HG03469 (cell line): ENCODE data around the gene CCDC66.
"Not testable (repeated sequence)": the region's sequence is repeated elsewhere in the genome, so short reads cannot be mapped to it uniquely, and the experiment has no call there.

ENCODE experiments used
- ATAC-seq: cut with Tn5 transposase; IDR thresholded peaks from one replicate; pipeline ENCODE4 v1.9.1; 2021; ENCODE audit warnings: mild to moderate bottlenecking, moderate library complexity, moderate number of reproducible peaks; ENCODE audit not compliant: unreplicated experiment

Gene CCDC66

DNA sequence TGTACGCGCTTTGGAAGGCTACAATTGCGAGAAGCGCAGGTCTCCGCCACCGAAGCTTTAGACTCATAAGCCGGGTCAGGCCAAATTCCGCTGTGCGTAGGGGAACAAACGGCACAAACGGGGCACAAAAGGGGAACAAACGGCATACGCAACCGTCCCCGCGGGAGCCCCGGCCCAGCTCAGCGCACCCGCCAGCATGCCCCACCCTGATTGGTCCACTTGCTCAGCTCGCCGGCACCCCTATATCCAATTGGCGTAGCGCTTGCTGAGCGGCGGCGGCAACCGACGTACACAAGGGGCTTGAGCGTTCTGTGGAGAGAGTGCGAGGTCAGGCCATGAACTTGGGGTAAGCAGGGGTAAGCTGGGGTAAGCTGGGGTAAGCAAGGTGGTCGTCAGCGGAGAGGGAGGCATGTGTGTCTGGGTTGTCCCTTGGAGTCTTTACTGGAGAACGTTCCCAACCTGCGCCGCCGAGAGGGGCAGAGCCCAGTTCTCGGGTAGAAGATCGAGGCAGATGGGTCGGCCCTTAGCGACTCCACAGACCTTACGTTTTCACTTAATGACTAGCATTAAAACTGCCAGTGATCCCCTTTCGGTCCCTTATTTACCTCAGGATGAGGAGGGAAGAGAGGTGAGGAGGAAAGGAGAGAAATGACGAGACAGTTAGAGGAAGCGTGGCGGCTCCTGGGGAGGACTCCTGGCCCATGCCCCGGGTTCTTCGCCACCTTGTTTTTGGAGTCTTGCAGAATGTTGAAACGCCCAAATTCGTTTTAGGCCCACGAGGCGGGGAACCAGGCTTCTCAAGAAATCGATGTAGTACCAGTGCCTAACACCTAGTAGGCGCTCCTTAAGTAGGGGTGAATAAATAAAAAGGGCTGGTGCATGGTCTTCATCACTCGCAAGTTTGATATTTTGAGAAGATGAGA lies at the start of gene CCDC66:
TSS of gene CCDC66 (plus strand) at position 268 of the 923 bp plus-strand sequence. CDS start at position 336, 68 bp downstream.
- peak; percentile 99 for ATAC-seq

DNA sequence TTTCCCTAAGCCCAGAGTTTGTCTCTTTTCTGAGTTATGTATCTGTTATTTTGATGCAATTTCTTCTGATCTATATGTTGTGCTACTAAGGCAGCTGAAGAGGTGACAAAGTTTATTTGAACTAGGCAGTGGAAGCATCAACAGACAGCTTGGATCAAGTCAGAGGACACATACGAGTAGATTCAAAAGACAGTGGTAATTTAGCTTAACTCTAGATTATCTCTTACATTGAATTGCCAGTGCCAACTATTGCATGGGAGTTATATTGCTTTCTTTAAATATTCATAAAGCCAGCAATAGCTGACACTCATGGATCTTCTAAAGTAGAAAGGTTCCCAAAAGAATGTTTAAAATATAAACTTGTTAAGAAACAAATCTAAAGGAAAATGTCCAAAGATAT lies 37.3 kb upstream of the CCDC66 start:
- ATAC-seq = no peak

DNA sequence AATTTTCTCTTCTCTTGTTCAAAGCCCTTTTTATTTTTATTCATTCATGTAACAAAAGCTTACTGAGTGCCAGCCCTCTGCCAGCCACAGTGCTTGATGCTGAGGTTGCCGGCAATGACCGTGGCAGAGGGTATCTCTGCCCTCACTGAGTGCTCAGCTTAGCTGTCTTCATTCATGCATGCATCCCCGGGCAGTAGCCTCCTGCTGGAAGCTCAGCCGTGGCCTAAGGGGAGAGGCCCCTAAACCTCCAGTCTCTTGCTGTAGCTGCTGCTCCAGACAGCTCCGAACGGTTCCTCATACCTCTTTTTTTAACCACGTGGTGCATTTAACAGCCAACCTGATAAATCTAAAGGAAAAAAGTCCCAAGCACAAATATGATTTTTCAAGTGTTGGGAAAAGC lies 34.6 kb upstream of the CCDC66 start:
- ATAC-seq = no peak

DNA sequence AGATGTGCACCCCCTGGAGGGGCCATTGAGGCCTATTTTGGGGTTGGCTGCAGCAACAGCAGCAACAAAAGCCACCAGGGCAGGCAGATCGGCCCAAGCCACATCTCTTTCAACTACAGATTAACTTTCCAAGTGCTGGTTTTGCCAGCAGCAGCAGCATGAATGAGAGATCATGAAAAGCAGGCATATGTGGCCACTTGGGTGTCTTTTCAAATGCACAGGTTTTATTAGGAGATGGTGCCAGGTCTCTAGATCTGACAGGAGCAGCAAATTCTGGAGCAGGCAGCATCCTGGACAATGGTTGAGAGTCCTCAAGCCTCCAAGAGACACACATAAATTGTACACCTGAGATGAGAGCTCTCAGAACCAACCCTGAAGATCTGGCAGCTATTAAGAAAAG lies 31.7 kb upstream of the CCDC66 start:
- no peak for ATAC-seq

- no peak for ATAC-seq
Measured at GRCh38 chr3:56536735-56537134, 20.2 kb upstream of the CCDC66 start.

GRCh38 chr3:56547486-56547885 lies 9.5 kb upstream of the CCDC66 start:
- ATAC-seq = no peak

DNA sequence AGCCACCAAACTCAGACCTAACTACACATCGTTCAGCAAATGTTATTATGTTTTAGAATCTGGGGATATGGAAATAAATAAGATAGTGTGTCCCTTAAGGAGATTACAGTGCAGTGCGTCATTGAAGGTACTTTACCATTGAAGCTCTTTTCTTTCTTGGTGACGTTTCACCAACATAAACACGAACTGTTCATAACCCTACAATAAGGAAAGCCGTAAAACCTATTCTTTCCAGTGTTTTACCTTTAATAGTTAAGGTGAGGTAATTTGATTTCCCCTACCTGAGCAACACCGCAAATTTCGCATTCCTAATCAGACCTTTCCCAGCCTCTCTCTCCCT lies 826 bp downstream of the CCDC66 start:
- ATAC-seq = no peak

- no peak for ATAC-seq
Measured at GRCh38 chr3:56573501-56573900, 16.5 kb downstream of the CCDC66 start.

DNA sequence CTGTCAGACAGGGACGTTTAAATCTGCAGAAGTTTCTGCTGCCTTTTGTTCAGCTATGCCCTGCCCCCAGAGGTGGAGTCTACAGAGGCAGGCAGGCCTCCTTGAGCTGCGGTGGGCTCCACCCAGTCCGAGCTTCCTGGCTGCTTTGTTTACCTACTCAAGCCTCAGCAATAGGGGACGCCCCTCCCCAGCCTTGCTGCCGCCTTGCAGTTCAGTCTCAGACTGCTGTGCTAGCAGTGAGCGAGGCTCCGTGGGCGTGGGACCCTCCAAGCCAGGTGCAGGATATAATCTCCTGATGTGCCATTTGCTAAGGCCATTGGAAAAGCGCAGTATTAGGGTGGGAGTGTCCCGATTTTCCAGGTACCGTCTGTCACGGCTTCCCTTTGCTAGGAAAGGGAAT lies 25.0 kb downstream of the CCDC66 start:
- ATAC-seq = not testable (repeated sequence)

- ATAC-seq = not testable (repeated sequence)
Measured at GRCh38 chr3:56584275-56584674, 27.3 kb downstream of the CCDC66 start.

DNA sequence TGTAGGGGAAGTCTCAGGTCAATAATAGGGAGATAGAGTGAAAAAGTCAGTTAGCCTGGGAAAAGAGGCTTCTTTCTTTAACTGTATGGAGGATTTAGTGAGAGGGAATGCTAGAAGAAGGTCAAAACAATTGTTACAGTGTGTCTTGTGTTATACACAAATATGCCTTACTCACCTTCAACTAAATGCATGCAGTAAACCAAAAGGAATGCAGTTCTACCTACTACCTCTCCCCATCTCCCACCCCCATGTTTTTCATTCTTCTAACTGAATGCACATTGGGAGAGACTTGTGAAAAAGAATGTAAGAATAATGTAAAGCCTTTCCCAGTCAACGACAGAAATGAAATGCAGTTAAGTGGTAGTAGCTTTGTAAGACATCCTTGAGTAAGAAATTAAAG lies 33.8 kb downstream of the CCDC66 start:
- ATAC-seq = no peak

- ATAC-seq = no peak
Measured at GRCh38 chr3:56591262-56591661, 34.3 kb downstream of the CCDC66 start.

DNA sequence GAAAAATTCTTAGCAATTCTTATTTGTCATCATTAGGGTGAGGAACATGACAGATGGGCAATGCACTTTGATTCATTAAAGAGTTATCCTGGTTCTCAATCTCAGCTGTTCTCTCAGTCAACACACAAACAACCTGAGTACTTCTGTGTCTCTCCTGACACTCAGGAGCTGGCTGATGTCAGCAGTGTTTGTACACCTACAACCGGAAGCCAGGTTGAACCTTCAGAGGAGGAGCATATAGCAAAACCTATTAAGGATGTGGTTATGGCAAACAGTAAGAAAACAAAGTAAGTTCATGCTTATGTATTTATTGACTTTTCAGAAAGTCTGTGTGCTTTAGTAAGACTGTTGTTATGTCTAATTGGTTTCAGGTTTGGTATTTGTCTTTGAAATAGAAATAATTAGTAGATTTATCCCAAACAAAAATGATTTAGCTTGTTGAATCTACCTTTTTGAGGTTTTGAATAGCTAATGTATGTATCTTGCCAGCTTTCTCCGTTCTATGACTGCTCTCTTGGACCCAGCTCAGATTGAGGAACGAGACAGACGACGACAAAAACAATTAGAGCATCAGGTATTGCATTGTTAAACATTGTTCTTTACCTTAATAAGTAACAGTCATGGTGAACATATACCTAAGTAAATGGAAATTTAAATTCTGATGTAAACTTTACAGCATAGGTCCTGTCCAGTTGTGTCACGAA lies 36.6 kb downstream of the CCDC66 start:
- ATAC-seq = no peak

DNA sequence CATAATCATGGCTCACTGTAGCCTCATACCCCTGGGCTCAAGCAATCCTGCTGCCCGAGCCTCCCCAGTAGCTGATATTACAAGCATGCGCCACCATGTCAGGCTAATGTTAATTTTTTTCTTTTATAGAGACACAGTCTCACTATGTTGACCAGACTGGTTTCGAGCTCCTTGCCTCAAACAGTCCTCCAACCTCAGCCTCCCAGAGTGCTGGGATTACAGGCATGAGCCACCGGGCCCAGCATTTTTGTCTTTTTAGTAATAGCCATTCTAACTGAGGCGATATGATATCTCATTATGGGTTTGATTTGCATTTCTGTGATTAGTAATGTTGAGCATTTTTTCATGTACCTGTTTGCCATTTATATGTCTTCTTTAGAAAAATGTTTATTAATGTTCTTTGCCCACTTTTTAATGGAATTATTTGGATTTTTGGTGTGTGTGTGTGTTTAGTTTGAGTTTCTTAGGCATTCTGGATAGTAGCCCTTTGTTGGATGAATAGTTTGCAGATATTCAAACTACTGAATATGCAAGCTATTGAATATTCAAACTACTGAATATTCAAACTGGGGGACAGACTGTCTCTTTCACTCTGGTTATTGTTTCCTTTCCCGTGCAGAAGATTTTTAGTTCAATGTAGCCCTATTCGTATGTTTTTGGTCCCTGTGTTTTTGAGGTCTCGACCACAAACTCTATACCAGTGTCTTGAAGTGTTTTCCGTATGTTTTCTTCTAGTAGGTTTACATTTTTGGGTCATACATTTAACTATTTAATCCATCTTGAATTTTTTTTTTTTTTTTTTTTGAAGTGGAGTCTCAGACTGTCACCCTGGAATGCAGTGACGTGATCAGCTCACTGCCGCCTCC lies 39.2 kb downstream of the CCDC66 start:
- no peak for ATAC-seq

GRCh38 chr3:56608479-56608878 lies 51.5 kb downstream of the CCDC66 start:
- not testable (repeated sequence) for ATAC-seq

- ATAC-seq = no peak
Measured at GRCh38 chr3:56610669-56611335, 53.8 kb downstream of the CCDC66 start.

- no peak for ATAC-seq
Measured at GRCh38 chr3:56611364-56611763, 54.4 kb downstream of the CCDC66 start.

DNA sequence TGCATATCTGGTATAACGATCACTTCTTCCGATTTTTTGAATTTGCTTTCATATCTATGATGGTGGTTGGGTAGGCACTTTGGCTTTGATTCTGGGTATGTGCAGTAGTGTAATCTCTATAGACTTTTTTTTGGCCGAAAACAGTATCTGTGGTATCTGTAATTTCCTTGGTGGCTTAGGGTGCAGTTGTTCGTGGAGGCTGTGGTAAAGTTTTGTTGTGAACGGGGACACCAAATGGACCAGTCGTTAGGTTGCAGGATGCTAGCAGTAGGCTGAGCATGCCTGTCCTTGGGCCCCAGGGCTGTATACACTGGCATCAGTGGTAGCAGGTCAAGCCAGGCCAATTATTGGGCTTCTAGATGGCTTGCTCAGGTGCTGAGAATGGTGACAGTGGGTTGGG lies 55.2 kb downstream of the CCDC66 start:
- no peak for ATAC-seq

- ATAC-seq = no peak
Measured at GRCh38 chr3:56613016-56613415, 56.0 kb downstream of the CCDC66 start.

DNA sequence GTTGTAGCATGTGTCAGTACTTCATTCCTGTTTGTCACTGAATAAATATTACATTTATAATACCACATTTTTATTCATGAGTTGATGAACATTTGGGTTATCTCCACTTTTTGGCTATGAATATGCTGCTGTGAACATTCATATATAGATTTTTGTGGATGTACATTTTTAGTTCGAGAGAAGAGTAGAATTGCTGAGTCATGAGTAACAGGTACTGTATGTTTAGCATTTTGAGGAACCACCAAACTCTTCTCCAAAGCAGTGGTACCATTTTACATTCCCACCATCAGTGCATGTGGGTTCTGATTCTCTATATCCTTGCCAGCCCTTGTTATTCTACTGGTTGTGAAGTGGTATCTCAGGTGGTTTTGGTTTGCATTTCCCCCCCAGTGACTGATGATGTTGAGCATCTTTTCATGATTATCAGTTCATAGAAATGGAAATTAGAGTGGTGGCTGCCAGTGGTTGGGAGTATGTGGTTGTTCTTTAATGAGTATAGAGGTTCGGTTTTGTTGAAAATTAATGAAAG lies 59.6 kb downstream of the CCDC66 start:
- ATAC-seq = no peak
